GM19238 (cell line): ENCODE measurements around the gene FAM111A.

Source experiments
- DNase-seq: peaks from one replicate; pipeline ENCODE4 v3.0.0; 2011; ENCODE audit warnings: low spot score; ENCODE audit not compliant: insufficient read length

The FAM111A gene

GRCh38 chr11:59179121-59179520, 36.5 kb downstream of the FAM111A start:
- no peak for DNase-seq

- DNase-seq: no peak
Observed at GRCh38 chr11:59180168-59180776, 37.6 kb downstream of the FAM111A start.

- DNase-seq: no peak
Observed at GRCh38 chr11:59180907-59181306, 38.3 kb downstream of the FAM111A start.

DNA sequence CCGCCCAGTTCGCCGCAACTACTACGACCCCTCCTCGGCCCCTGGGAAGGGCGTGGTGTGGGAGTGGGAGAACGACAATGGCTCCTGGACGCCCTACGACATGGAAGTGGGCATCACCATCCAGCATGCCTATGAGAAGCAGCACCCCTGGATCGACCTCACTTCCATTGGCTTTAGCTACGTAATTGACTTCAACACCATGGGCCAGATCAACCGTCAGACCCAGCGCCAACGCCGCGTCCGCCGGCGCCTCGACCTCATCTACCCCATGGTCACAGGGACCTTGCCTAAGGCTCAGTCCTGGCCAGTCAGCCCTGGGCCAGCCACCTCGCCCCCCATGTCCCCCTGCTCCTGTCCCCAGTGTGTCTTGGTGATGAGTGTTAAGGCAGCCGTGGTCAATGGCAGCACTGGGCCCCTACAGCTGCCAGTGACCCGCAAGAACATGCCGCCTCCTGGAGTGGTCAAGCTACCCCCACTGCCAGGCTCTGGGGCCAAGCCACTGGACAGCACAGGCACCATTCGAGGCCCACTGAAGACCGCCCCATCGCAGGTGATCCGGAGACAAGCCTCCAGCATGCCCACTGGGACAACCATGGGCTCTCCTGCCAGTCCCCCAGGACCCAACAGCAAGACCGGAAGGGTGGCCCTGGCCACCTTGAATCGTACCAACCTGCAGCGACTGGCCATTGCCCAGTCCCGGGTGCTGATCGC, 39.2 kb downstream of the FAM111A start:
- no peak for DNase-seq

DNA sequence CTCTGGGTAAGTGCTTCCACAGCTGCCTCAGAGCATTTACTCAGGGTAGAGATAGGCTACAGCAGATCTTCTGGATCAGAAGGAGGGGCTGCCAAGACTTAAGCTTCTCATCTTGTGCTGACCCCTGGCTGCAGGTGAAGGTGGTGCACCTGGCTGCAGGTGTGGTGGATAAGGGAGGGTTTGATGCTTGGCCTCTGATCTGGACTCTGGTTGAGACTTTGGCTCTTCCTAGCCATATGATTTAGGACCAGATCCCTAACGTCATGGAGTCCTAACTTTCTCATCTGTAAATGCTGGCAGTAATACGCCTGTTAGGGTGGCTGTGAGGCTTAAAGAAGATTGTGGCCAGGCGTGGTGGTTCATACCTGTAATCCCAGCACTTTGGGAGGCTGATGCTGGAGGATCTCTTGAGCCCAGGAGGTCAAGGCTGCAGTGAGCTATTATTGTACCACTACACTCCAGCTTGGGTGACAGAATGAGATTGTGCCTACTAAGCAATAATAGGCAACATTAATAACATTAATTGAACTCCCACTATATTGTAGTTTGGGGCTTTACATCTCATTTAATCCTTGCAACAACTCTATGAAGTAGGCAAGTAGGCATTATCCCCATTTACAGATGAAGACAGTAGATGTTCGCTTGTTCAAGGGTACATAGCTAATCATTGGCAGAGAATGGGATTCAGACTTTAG, 39.9 kb downstream of the FAM111A start:
- DNase-seq: no peak

DNA sequence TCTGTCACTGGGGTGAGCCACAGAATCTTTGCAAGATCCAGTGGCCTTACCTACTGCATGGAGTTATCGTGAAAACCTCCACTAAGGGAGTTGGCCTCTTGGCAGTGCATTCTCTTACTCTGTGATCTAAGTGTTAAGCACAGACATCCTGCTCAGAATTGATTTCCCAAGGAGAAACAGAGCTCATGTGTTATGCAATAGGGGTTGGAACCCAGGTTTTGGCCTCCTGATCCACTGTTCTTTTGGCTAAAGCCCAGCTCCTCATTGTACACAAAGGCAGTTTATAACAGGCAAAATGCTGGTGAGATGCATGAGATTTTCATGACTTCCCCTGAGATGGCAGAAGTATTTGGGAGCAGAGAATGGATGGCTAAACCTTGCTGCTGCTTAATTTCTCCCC, 41.1 kb downstream of the FAM111A start:
- no peak for DNase-seq

- DNase-seq: no peak
Observed at GRCh38 chr11:59184691-59185339, 42.2 kb downstream of the FAM111A start.

DNA sequence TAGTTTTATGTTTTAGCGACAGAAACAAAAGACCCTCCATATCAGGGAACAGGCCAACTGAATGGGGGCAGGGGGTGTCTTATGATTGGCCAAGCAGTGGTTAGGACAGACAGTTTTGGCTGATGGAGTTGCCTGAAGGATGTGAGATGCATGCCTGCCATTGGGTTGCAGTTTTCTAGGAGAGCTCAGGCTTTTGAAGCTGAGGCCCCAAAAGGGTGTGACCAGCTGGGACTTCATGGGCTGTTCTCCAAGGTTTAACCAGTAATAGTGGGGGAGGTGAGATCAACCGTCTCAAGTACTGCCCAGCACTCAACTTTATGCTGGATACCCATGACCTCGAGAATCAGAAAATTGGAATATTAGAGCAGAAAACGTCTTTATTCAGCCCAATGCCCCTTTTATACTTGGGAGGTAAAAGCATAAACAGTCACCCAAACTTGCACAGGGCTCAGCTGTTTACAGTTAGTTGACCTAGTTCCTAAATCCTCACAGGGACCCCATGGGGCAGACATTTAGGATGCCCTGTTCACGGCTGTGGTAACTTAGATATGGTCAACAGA, 42.8 kb downstream of the FAM111A start:
- DNase-seq: no peak

DNA sequence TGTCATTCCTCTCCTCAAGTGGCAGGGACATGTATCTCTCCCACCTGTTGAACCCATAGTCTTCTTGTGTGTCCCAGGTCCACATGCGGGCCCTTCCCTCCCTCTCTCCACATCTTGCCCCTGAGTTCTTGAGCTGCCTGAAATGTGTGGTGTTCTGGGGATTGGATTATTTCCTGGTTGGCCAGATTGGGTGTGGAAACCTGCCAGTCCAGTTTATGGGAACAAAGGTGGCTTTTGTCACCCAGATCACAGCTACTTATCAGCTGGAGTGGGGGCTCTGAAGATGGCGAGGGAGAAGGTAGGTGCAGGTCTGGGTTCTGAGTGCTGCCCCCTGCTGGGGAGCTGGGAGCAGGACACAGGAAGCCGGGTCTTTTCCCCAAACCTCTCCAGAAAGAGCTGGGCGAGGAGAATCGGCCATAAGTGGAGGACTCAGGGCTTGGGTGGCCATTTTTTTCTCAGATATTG, 43.5 kb downstream of the FAM111A start:
- DNase-seq: peak; percentile 61

- no peak for DNase-seq
Observed at GRCh38 chr11:59187035-59187434, 44.4 kb downstream of the FAM111A start.

GRCh38 chr11:59187587-59187986, 44.9 kb downstream of the FAM111A start:
- DNase-seq: no peak

GRCh38 chr11:59188954-59189353, 46.3 kb downstream of the FAM111A start:
- DNase-seq: no peak

DNA sequence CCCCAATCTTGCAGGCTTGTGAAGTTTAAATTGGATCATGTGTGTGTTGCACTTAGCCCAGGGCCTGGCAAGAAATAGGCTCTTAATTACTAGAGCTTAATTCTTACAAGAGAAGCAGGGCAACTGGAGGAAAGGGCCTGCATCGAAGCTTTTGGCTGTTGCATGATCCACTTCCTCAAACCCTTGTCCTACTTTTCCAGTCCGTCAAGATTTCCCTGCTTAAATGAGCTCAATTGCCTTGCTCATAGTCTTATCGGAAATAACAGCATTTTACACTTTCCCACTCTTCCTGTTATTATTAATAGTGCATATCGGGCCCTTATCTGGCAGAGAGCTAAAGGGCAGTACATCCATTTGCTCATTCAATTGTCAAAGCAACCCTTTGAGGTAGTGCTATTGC, 47.3 kb downstream of the FAM111A start:
- no peak for DNase-seq

GRCh38 chr11:59191095-59191494, 48.4 kb downstream of the FAM111A start:
- no peak for DNase-seq

DNA sequence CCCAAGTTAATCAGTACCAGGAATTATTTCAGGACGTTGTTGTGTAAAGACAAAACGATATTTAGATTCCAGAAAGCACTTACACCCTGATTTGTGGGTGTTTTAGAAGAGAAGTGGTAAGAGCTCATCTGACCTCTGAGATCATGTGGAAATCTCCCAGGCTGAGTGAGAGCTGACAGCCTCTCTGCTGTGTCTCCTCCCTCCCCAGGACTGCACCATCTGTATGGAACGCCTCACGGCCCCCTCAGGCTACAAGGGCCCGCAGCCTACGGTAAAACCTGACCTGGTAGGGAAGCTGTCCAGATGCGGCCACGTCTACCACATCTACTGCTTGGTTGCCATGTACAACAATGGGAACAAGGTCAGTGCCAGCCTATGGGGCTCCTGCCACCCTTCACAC, 49.2 kb downstream of the FAM111A start:
- DNase-seq: no peak

GRCh38 chr11:59192446-59193020, 49.9 kb downstream of the FAM111A start:
- no peak for DNase-seq

DNA sequence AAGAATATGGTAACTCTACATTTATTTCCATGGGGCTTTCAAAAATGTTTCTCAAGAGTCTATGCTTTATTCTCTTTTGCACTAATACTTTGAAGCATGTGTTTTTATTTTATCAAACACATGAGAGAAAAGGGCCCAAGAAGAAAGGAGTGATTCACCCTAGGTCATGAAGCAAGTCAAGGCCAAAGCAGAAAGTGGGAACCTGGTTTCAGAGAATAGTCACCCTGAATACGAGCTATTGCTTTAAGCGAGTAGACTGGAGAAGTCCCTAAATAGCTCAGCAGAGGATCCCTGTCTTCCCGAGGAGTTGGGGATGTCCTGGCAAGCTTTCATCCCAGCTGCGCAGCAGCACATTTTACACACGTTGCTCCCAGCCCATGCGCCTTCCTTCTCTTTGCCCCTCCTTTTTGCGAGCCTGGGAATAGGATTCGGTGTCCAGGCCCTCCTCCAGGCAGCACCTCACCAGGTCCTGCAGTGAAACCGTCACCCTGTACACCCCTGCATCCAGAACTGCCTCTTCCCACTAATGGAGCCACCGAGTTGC, 51.0 kb downstream of the FAM111A start:
- no peak for DNase-seq

DNA sequence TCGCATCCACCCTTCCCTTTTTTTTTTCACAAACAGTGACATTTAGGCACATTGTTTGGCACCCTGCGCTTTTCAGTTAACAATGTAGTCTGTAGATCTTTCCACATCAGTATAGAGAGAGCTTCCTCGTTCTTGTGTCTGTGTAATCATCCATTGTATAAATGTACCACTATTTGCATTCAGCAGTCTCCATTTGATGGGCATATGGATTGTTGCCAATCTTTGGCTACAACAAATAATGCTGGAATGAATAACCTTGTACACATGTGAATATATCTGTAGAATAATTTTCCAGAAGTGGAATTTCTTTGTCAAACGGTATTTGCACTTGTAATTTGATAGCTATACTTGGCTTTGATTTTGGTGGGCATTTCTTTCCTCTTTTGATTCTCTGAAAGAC, 52.9 kb downstream of the FAM111A start:
- no peak for DNase-seq

GRCh38 chr11:59196777-59197176, 54.1 kb downstream of the FAM111A start:
- no peak for DNase-seq

GRCh38 chr11:59197991-59198390, 55.3 kb downstream of the FAM111A start:
- DNase-seq: no peak

DNA sequence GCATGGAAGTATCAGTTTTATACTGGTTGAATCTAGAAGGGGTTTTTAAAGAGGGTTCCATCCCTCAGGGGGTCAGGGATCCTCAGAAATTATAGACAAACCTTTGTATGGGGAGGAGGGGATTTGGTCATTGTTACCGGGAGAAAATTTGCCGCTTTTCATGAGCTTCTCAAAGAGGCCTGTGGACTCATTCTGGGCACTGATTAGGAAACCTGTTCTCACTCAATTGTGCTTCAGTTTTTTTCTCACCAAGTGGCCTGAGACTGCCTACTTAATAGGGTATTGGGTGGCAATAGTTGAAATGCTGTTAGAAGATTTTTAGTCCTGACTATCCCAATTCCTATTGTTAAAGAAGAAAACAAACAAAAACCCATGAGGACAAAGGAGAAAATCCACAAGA, 56.1 kb downstream of the FAM111A start:
- DNase-seq: no peak
